HepG2 (cell line): ENCODE data around the gene FITM1. TPM values are rescaled to one million over a fixed set of nuclear protein-coding genes. Genes with fewer than 3 reads are reported as not detected.

Experiments
- AKNA ChIP-seq: sonication (generic); formaldehyde crosslinking; IDR thresholded peaks from 2 replicates; pipeline ENCODE4 v1.4.0; 2020; ENCODE audit warnings: missing genetic modification reagents, borderline replicate concordance
- CEBPG ChIP-seq: IDR thresholded peaks from 2 replicates; pipeline ENCODE4 v1.6.1; 2016
- GATAD1 ChIP-seq: IDR thresholded peaks from 2 replicates; pipeline ENCODE4 v1.6.1; 2016; ENCODE audit warnings: missing genetic modification reagents, missing compliant biosample characterization
- HNF4A ChIP-seq: sonication (generic); formaldehyde crosslinking; IDR thresholded peaks from 2 replicates; pipeline ENCODE4 v1.4.0; 2020; ENCODE audit warnings: missing genetic modification reagents
- IKZF5 ChIP-seq: IDR thresholded peaks from 2 replicates; pipeline ENCODE4 v1.6.1; 2018; ENCODE audit warnings: missing genetic modification reagents, mild to moderate bottlenecking, missing compliant biosample characterization
- KLF15 ChIP-seq: sonication (generic); formaldehyde crosslinking; IDR thresholded peaks from 2 replicates; pipeline ENCODE4 v1.8.1; 2023; ENCODE audit warnings: borderline replicate concordance, mild to moderate bottlenecking, inconsistent platforms, missing genetic modification reagents, mixed read lengths
- STAT5B ChIP-seq: sonication (generic); formaldehyde crosslinking; IDR thresholded peaks from 2 replicates; pipeline ENCODE4 v1.4.0; 2020; ENCODE audit warnings: missing genetic modification reagents
- SYNCRIP ChIP-seq: fragments of 200-400 bp; formaldehyde crosslinking; IDR thresholded peaks from 2 replicates; pipeline ENCODE4 v1.6.1; 2018; ENCODE audit warnings: mild to moderate bottlenecking, low read depth, low read length; ENCODE audit not compliant: insufficient read depth
- TBP ChIP-seq: sonication (generic); formaldehyde crosslinking; IDR thresholded peaks from 2 replicates; pipeline ENCODE4 v1.5.0; 2020; ENCODE audit warnings: missing genetic modification reagents
- TCF7 ChIP-seq: sonication (generic); IDR thresholded peaks from 2 replicates; pipeline ENCODE4 v1.6.1; 2016; ENCODE audit warnings: antibody characterized with exemption, low read depth
- TRIM22 ChIP-seq: fragments of 450-650 bp; IDR thresholded peaks from 2 replicates; pipeline ENCODE4 v1.6.1; 2017
- ZFP91 ChIP-seq: sonication (generic); formaldehyde crosslinking; IDR thresholded peaks from 2 replicates; pipeline ENCODE4 v1.9.0; 2022; ENCODE audit warnings: missing genetic modification reagents, mild to moderate bottlenecking, borderline replicate concordance
- ZMYM3 ChIP-seq: sonication (generic); formaldehyde crosslinking; IDR thresholded peaks from 2 replicates; pipeline ENCODE4 v1.5.1; 2020; ENCODE audit warnings: mild to moderate bottlenecking, missing genetic modification reagents
- ZNF331 ChIP-seq: sonication (generic); formaldehyde crosslinking; IDR thresholded peaks from 2 replicates; pipeline ENCODE4 v1.4.0; 2020; ENCODE audit warnings: missing genetic modification reagents
- ZNF34 ChIP-seq: sonication (generic); formaldehyde crosslinking; IDR thresholded peaks from 2 replicates; pipeline ENCODE4 v1.4.0; 2020; ENCODE audit warnings: mild to moderate bottlenecking, missing genetic modification reagents, borderline replicate concordance
- ZNF576 ChIP-seq: sonication (generic); formaldehyde crosslinking; IDR thresholded peaks from 2 replicates; pipeline ENCODE4 v1.4.0; 2020; ENCODE audit warnings: mild to moderate bottlenecking, missing genetic modification reagents
- ZNF691 ChIP-seq: sonication (generic); formaldehyde crosslinking; IDR thresholded peaks from 2 replicates; pipeline ENCODE4 v1.4.0; 2020; ENCODE audit warnings: missing genetic modification reagents, low read depth, mild to moderate bottlenecking, borderline replicate concordance
- polyA plus RNA-seq, 8 experiments: library from polyadenylated mRNA; depleted of rRNA in 3 of 8; stranded (reverse) in 7 of 8; unstranded in 1 of 8; fragments of >200 nt; fragmentation: Illumina TruSeq in 4 of 8; extraction: Trizol in 4 of 8; gene quantifications; 2 replicates each; pipeline versions ENCODE4 v1.2.1 to v1.2.3, GENCODE V29; 2011 to 2016; ENCODE audit warnings: low read depth in 4 of 8, missing spikeins in 1 of 8, mixed read lengths in 1 of 8; ENCODE audit not compliant: insufficient read depth in 1 of 8
- total RNA-seq, 5 experiments: library from RNA; depleted of rRNA; stranded (reverse); fragments of >200 nt; fragmentation: Illumina TruSeq; extraction: Trizol; gene quantifications; 2 replicates each; pipeline ENCODE4 v1.2.3, GENCODE V29; 2016; ENCODE audit warnings: low read depth in 1 of 5

FITM1 gene
- total and polyA plus RNA-seq, 2 of the 13 experiments (the other 11 are each of a cell fraction or from before 2014, with no cell fraction given): 2.7 to 5.8 TPM

- TF ChIP-seq TBP (CRISPR knock-in tag) (no peak), CEBPG (CRISPR knock-in tag) (peak; percentile 87), KLF15 (CRISPR knock-in tag) (peak; percentile 97), TCF7 (no peak), HNF4A (peak; percentile 57), STAT5B (CRISPR knock-in tag) (peak; percentile 96; the same call in 1 of the 2 replicates), TRIM22 (no peak), ZFP91 (CRISPR knock-in tag) (peak; percentile 89), ZNF691 (CRISPR knock-in tag) (peak; percentile 89), ZNF34 (0 out of 2 replicates have a peak, but pooled peaks have one; percentile 79), ZMYM3 (CRISPR knock-in tag) (peak; percentile 92), ZNF576 (CRISPR knock-in tag) (no peak), ZNF331 (peak; percentile 96), IKZF5 (CRISPR knock-in tag) (peak; percentile 89; the same call in 1 of the 2 replicates), AKNA (CRISPR knock-in tag) (no peak), SYNCRIP (no peak), GATAD1 (CRISPR knock-in tag) (peak; percentile 91)
Measured at GRCh38 chr14:24114532-24115421, 15.7 kb upstream of the FITM1 start, which contains the start of the genes DCAF11 and NRL (continued).
